Measurements from ENCODE around the gene ZNF385A.
A peak's percentile ranks its signal among the peaks of the same experiment; 100 is the strongest.

Gene ZNF385A

DNA sequence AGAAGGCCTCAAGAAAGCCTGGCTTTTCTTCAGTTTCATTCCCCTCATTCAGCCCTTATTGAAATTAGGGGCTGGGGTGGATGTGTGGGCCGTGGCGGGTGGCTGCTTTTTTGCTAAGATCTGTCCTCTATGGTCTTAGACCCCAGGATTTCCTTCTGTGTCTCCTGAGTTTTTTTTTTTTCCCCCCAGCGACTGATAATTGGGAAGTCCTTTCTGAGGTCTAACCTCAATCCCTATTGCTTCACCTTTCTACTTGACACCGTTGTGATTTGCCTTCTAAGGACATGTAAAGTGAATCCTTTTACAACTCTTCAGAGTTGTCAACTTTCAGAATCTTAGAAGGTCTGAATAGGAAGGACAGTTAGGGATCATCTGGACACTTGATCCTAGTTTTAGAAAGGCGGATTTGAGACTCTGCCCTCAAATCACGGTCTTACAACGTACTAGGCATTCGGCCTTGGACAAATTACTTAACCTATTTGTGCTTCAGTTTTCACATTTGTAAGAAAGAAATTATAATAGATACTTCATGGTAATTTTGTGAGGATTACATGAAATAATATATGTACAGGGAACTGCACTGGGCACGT lies 24.7 kb downstream of the ZNF385A start:
- H3K9me3 ChIP-seq (ENCODE audit: insufficient read depth, low read depth, low read length), result no peaks in the 10 kb centered on the region
- TF ChIP-seq, protein P1, sequence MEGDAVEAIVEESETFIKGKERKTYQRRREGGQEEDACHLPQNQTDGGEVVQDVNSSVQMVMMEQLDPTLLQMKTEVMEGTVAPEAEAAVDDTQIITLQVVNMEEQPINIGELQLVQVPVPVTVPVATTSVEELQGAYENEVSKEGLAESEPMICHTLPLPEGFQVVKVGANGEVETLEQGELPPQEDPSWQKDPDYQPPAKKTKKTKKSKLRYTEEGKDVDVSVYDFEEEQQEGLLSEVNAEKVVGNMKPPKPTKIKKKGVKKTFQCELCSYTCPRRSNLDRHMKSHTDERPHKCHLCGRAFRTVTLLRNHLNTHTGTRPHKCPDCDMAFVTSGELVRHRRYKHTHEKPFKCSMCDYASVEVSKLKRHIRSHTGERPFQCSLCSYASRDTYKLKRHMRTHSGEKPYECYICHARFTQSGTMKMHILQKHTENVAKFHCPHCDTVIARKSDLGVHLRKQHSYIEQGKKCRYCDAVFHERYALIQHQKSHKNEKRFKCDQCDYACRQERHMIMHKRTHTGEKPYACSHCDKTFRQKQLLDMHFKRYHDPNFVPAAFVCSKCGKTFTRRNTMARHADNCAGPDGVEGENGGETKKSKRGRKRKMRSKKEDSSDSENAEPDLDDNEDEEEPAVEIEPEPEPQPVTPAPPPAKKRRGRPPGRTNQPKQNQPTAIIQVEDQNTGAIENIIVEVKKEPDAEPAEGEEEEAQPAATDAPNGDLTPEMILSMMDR (conservative IDR thresholded peaks at IDR 0.05; ENCODE audit: low read length), result no peak
- no peak for TF ChIP-seq EZH2phosphoT487 (IDR thresholded peaks at IDR 0.05; ENCODE audit: borderline replicate concordance)
- peak overlapping the region; percentile 92 for H3K4me2 ChIP-seq (ENCODE audit: low read depth, low read length, poor library complexity, severe bottlenecking)
- no peaks in the 10 kb centered on the region for H3K36me3 ChIP-seq (ENCODE audit: insufficient read depth, low read length)
- no peaks in the 10 kb centered on the region for H3K27me3 ChIP-seq (ENCODE audit: insufficient read depth, low read length, poor library complexity, severe bottlenecking)
- peaks cover 38% of the 10 kb centered on the region for H3K4me1 ChIP-seq (ENCODE audit: insufficient read depth, low read length, poor library complexity, severe bottlenecking)
- H3K9me2 ChIP-seq (replicated peaks; ENCODE audit: low read depth, low read length), result no peaks in the 10 kb centered on the region
- 0 out of 2 replicates have a peak, but pooled peaks cover 2% of the 10 kb centered on the region for H3F3A ChIP-seq (ENCODE audit: low read depth)
- H4K20me1 ChIP-seq (ENCODE audit: insufficient read depth, low read length, poor library complexity, severe bottlenecking), result no peaks in the 10 kb centered on the region
- peaks cover 9% of the 10 kb centered on the region; the same call in 1 of the 2 replicates for H3K79me2 ChIP-seq (ENCODE audit: insufficient read depth, low read length)
- peak overlapping the region; percentile 87 for H3K4me3 ChIP-seq (ENCODE audit: low read length, poor library complexity, severe bottlenecking)
- peak overlapping the region; percentile 75 for H3K9ac ChIP-seq (ENCODE audit: low read depth, low read length, poor library complexity, severe bottlenecking)
- H2AFZ ChIP-seq (ENCODE audit: low read length), result peak overlapping the region; percentile 90

GRCh38 chr12:54358945-54359761 lies 25.4 kb downstream of the ZNF385A start:
- Histone ChIP-seq H3K4me1 (ENCODE audit: insufficient read depth, low read length, poor library complexity, severe bottlenecking) (peaks cover 38% of the 10 kb centered on the region), H3K9ac (ENCODE audit: low read depth, low read length, poor library complexity, severe bottlenecking) (peak overlapping the region; percentile 96), H3K79me2 (ENCODE audit: insufficient read depth, low read length) (peaks cover 9% of the 10 kb centered on the region; the same call in 1 of the 2 replicates), H4K20me1 (ENCODE audit: insufficient read depth, low read length, poor library complexity, severe bottlenecking) (no peaks in the 10 kb centered on the region), H3K9me2 (replicated peaks; ENCODE audit: low read depth, low read length) (no peaks in the 10 kb centered on the region), H2AFZ (ENCODE audit: low read length) (peak overlapping the region; percentile 90), H3K27me3 (ENCODE audit: insufficient read depth, low read length, poor library complexity, severe bottlenecking) (no peaks in the 10 kb centered on the region), H3K9me3 (ENCODE audit: insufficient read depth, low read depth, low read length) (no peaks in the 10 kb centered on the region), H3K36me3 (ENCODE audit: insufficient read depth, low read length) (no peaks in the 10 kb centered on the region), H3F3A (ENCODE audit: low read depth) (0 out of 2 replicates have a peak, but pooled peaks cover 2% of the 10 kb centered on the region), H3K4me3 (ENCODE audit: low read length, poor library complexity, severe bottlenecking) (peak overlapping the region; percentile 87), H3K4me2 (ENCODE audit: low read depth, low read length, poor library complexity, severe bottlenecking) (peak overlapping the region; percentile 93)
- TF ChIP-seq, protein P1 (conservative IDR thresholded peaks at IDR 0.05; ENCODE audit: low read length), result no peak
- TF ChIP-seq EZH2phosphoT487 (IDR thresholded peaks at IDR 0.05; ENCODE audit: borderline replicate concordance), result no peak

- H3F3A ChIP-seq (ENCODE audit: low read depth), result 0 out of 2 replicates have a peak, but pooled peaks cover 2% of the 10 kb centered on the region
- H3K27me3 ChIP-seq (ENCODE audit: insufficient read depth, low read length, poor library complexity, severe bottlenecking), result no peaks in the 10 kb centered on the region
- H2AFZ ChIP-seq (ENCODE audit: low read length), result peak overlapping the region; percentile 64
- peak overlapping the region; percentile 96 for H3K9ac ChIP-seq (ENCODE audit: low read depth, low read length, poor library complexity, severe bottlenecking)
- H3K36me3 ChIP-seq (ENCODE audit: insufficient read depth, low read length), result no peaks in the 10 kb centered on the region
- H3K4me2 ChIP-seq (ENCODE audit: low read depth, low read length, poor library complexity, severe bottlenecking), result peak overlapping the region; percentile 93
- no peaks in the 10 kb centered on the region for H3K9me3 ChIP-seq (ENCODE audit: insufficient read depth, low read depth, low read length)
- peaks cover 9% of the 10 kb centered on the region; the same call in 1 of the 2 replicates for H3K79me2 ChIP-seq (ENCODE audit: insufficient read depth, low read length)
- no peak for TF ChIP-seq EZH2phosphoT487 (IDR thresholded peaks at IDR 0.05; ENCODE audit: borderline replicate concordance)
- TF ChIP-seq, protein P1 (conservative IDR thresholded peaks at IDR 0.05; ENCODE audit: low read length), result no peak
- H4K20me1 ChIP-seq (ENCODE audit: insufficient read depth, low read length, poor library complexity, severe bottlenecking), result no peaks in the 10 kb centered on the region
- no peaks in the 10 kb centered on the region for H3K9me2 ChIP-seq (replicated peaks; ENCODE audit: low read depth, low read length)
- peaks cover 38% of the 10 kb centered on the region for H3K4me1 ChIP-seq (ENCODE audit: insufficient read depth, low read length, poor library complexity, severe bottlenecking)
- H3K4me3 ChIP-seq (ENCODE audit: low read length, poor library complexity, severe bottlenecking), result peak overlapping the region; percentile 87
Observed at GRCh38 chr12:54358191-54358944, 26.2 kb downstream of the ZNF385A start.

Data from Loucy (cell line).